Activated CD8-positive, alpha-beta T cell treated with anti-CD3 and anti-CD28 coated beads, Interleukin-2, amount 10 ng/mL, durations not matched to agents 7 days and 5 days (primary cell): Measurements from ENCODE around the gene PTGER2. TPM values are rescaled to one million over a fixed set of nuclear protein-coding genes. Genes with fewer than 3 reads are reported as not detected.

Source experiments
- ATAC-seq: fragments of 150-1000 bp; cut with Tn5 transposase; one replicate; pipeline ENCODE4 v1.10.0; 2021; ENCODE audit warnings: moderate library complexity
- CTCF ChIA-PET: fragments of 350-600 bp; sonication (Branson Sonifier 250); formaldehyde crosslinking; loops from one replicate; lab custom pipeline; 2021; ENCODE audit warnings: antibody characterized with exemption; lab: Charles Lee
- POLR2A ChIA-PET: fragments of 350-600 bp; sonication (Branson Sonifier 250); formaldehyde crosslinking; loops from one replicate; lab custom pipeline; 2021; ENCODE audit warnings: antibody characterized with exemption; lab: Charles Lee
- DNase-seq: peaks from one replicate; pipeline ENCODE4 v3.0.0-alpha.2; 2020
- H3K27ac Mint-ChIP-seq: one replicate; pipeline ENCODE4 v1.8.0; 2021; ENCODE audit warnings: mild to moderate bottlenecking, mixed read lengths
- H3K27me3 Mint-ChIP-seq: one replicate; pipeline ENCODE4 v1.8.0; 2021; ENCODE audit warnings: low read depth, mixed read lengths
- H3K36me3 Mint-ChIP-seq: one replicate; pipeline ENCODE4 v1.8.0; 2021; ENCODE audit warnings: low read depth, mixed read lengths
- H3K4me1 Mint-ChIP-seq: one replicate; pipeline ENCODE4 v1.8.0; 2021; ENCODE audit warnings: low read depth, mixed read lengths
- H3K4me3 Mint-ChIP-seq: one replicate; pipeline ENCODE4 v1.8.0; 2021; ENCODE audit warnings: mild to moderate bottlenecking, mixed read lengths
- H3K9me3 Mint-ChIP-seq: one replicate; pipeline ENCODE4 v1.8.0; 2022; ENCODE audit warnings: mixed read lengths; ENCODE audit not compliant: insufficient read depth
- total RNA-seq, 2 experiments: library from RNA; stranded (reverse); gene quantifications; one replicate each; pipeline ENCODE4 v1.2.3, GENCODE V29; 2021

PTGER2 gene
- total RNA-seq, 2 experiments from 2014 or later, result 116 to 119 TPM

DNA sequence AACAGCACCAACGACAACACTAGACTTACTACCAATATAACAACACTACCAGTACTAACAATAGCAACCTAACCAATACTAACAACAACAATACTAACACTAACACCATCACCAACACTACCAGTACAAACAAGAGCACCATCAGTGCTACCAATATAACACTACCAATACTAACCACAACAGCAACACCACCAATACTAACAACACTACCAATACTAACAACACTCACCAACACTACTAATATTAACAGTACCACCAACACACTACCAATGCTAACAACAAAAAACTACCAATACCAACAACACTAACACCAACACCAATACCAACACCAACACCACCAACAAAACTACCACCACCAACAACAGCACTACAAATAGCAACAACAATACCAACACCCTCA, 25.1 kb downstream of the PTGER2 start:
- no peak for DNase-seq
- H3K4me3 Mint-ChIP-seq, result no peak overlapping the region
- CTCF ChIA-PET, result no interaction called here
- H3K36me3 Mint-ChIP-seq, result peaks cover 19% of the 10 kb centered on the region
- no peak for ATAC-seq
- no peak overlapping the region for H3K27ac Mint-ChIP-seq
- POLR2A ChIA-PET, result no interaction called here
- peaks cover 13% of the 10 kb centered on the region for H3K9me3 Mint-ChIP-seq
- H3K4me1 Mint-ChIP-seq, result peaks cover 36% of the 10 kb centered on the region
- no peaks in the 10 kb centered on the region for H3K27me3 Mint-ChIP-seq

DNA sequence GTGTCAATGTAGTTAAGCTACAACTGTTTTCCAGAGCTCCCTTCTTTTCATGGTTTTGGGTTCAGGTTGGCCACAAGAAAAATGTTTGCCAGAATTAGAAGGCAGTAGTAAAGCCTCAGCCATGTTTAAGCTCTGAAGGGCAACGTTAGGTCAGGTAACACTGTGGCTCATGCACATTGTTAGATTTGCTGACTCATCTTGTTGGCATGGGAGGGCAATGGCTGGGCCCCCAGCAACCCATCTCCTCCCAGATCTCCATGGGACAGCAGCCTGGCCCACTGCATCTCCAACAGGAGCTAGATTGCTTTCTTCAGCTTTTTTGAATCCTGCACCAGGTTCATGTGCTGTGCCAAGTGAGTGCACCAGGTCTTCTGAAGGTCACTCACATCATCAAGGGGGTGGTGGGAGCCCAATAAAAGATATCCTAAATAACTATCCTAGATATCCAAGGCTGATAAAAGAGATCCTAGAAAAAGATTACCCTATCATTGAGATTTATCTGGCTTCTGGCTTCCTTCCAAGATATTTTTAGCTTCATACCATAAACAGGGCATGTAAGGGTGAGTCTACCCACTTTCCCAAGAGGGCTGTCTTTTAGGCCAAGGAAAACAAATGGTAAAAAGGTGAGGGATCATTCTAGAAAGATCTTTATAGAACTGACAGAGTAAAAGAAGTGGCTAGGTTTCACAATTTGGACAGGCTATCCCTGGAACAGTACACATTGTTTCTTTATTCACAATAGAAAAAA, 28.9 kb downstream of the PTGER2 start:
- POLR2A ChIA-PET, result no interaction called here
- ATAC-seq (no peak), DNase-seq (no peak)
- Mint-ChIP-seq H3K4me1 (peaks cover 21% of the 10 kb centered on the region), H3K27me3 (no peaks in the 10 kb centered on the region), H3K36me3 (peaks cover 26% of the 10 kb centered on the region), H3K27ac (no peak overlapping the region), H3K9me3 (peaks cover 26% of the 10 kb centered on the region), H3K4me3 (no peak overlapping the region)
- CTCF ChIA-PET, result interaction anchor here (0.6 to 1.3 kb wide), 3 partner anchors 9 to 90 kb away, joined by 3 to 4 read pairs (median 3); no protein-coding TSS in a partner anchor

DNA sequence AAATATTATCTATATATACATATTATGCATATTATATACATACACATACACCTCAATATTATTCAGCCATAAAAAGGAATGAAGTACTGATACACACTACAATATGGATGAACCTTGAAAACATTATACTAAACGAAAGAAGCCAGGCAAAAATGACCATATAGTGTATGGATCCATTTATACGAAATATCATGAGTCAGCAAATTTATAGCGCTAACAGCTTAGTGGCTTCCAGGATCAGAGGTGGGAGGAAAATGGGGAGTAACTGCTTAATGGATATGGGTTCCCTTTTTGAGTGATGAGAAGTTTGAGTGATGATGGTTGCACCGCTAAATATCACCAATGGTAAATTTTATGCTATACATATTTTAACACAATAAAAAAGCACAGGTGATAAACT, 32.7 kb downstream of the PTGER2 start:
- Mint-ChIP-seq H3K4me3 (no peak overlapping the region), H3K9me3 (peaks cover 35% of the 10 kb centered on the region), H3K4me1 (peaks cover 43% of the 10 kb centered on the region), H3K27me3 (no peaks in the 10 kb centered on the region), H3K27ac (no peak overlapping the region), H3K36me3 (peaks cover 52% of the 10 kb centered on the region)
- POLR2A ChIA-PET, result no interaction called here
- DNase-seq (no peak), ATAC-seq (no peak)
- CTCF ChIA-PET, result interaction anchor here (0.9 to 1.4 kb wide), 2 partner anchors 56 to 68 kb away, joined by 3 read pairs; no protein-coding TSS in a partner anchor

DNA sequence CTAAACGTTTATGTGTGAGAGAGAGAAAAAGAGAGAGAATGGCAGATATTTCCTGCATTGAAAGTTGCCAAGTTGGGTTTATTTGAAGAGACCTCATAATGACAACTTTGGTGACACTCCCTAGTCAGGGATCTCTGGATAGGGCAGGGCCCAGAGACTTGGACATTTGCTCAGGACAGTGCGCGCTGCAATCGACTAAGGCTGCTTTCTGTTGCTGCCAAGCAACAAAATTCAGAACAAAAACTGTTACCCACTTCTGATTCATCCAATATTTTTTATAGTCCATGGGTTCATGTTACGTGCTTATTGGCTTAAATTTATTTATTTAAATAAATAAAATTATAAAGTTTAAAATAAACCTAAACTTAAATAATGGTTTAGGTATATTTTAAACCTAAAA, 34.2 kb downstream of the PTGER2 start:
- ChIA-PET CTCF (no interaction called here), POLR2A (no interaction called here)
- Mint-ChIP-seq H3K4me1 (peaks cover 51% of the 10 kb centered on the region), H3K4me3 (no peak overlapping the region), H3K9me3 (peaks cover 28% of the 10 kb centered on the region), H3K36me3 (peaks cover 53% of the 10 kb centered on the region), H3K27ac (no peak overlapping the region), H3K27me3 (no peaks in the 10 kb centered on the region)
- no peak for ATAC-seq
- no peak for DNase-seq

DNA sequence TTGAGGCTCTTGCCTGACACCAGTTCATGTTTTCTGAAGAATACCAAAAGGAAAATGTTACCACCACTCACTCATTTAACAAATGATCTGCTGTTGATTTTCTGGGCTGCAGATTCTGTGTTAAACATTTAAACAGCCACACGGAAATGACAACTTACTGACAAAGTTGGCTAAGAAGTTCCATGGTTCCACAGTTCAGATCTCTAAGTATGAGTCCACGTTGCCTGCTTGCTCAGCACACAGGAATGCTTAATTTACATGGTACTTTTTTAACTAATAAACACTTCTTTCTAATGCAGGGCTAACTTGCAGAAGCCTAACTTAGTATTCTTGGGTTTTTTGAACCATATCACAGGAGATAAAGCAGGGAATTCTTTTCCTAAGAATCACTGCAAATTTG, 34.7 kb downstream of the PTGER2 start:
- peaks cover 49% of the 10 kb centered on the region for H3K36me3 Mint-ChIP-seq
- ChIA-PET POLR2A (no interaction called here), CTCF (interaction anchor here (1.3 kb wide), 1 partner anchor 34 kb away, joined by 3 read pairs; the partner anchor contains the start of gene PTGER2)
- no peak overlapping the region for H3K27ac Mint-ChIP-seq
- no peaks in the 10 kb centered on the region for H3K27me3 Mint-ChIP-seq
- H3K4me1 Mint-ChIP-seq, result peaks cover 54% of the 10 kb centered on the region
- H3K4me3 Mint-ChIP-seq, result no peak overlapping the region
- no peak for ATAC-seq
- H3K9me3 Mint-ChIP-seq, result peaks cover 23% of the 10 kb centered on the region
- DNase-seq, result no peak

GRCh38 chr14:52349731-52350130, 35.6 kb downstream of the PTGER2 start:
- CTCF ChIA-PET, result interaction anchor here (0.6 to 6.5 kb wide), 8 partner anchors 12 to 128 kb away, joined by 3 to 48 read pairs (median 4); partner anchors contain the start of gene PTGER2
- peaks cover 63% of the 10 kb centered on the region for H3K4me1 Mint-ChIP-seq
- peak overlapping the region; percentile 68 for H3K27ac Mint-ChIP-seq

DNA sequence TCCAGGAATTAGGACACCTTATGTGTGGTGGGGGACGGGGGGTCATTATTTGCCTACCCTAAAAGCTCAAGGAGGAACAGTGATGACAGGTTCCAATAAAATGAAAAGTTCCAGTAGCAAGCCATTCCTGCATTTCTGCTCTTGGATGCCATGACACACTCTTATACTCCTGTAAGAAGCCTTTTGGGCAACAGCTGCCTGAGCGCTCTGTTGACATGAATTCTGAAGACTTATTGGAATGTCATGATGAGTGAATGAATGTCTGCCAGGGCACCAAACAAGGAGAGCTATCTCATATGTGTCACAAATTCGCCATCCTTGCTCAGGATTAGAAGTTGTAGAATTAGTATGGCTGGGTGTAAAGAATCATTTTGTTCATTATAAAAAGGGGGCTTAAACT, 36.3 kb downstream of the PTGER2 start:
- CTCF ChIA-PET, result interaction anchor here (0.9 to 6.5 kb wide), 10 partner anchors 12 to 128 kb away, joined by 3 to 48 read pairs (median 4); no protein-coding TSS in a partner anchor
- H3K4me1 Mint-ChIP-seq, result peaks cover 70% of the 10 kb centered on the region
- peak overlapping the region; percentile 40 for H3K4me3 Mint-ChIP-seq
- no peaks in the 10 kb centered on the region for H3K27me3 Mint-ChIP-seq
- DNase-seq (no peak), ATAC-seq (no peak)
- POLR2A ChIA-PET, result interaction anchor here (1.1 to 5.3 kb wide), 5 partner anchors 25 to 62 kb away, joined by 3 to 120 read pairs (median 18); partner anchors contain the start of gene PTGER2
- peaks cover 19% of the 10 kb centered on the region for H3K9me3 Mint-ChIP-seq
- H3K36me3 Mint-ChIP-seq, result peaks cover 54% of the 10 kb centered on the region
- H3K27ac Mint-ChIP-seq, result peak overlapping the region; percentile 99

More at GRCh38 chr14:52349731-52350130, 35.6 kb downstream of the PTGER2 start:
- H3K4me3 Mint-ChIP-seq, result no peak overlapping the region
- H3K27me3 Mint-ChIP-seq, result no peaks in the 10 kb centered on the region
- H3K36me3 Mint-ChIP-seq, result peaks cover 52% of the 10 kb centered on the region
- no peak for DNase-seq
- peaks cover 20% of the 10 kb centered on the region for H3K9me3 Mint-ChIP-seq
- ATAC-seq, result no peak
- POLR2A ChIA-PET, result interaction anchor here (1.1 to 5.3 kb wide), 3 partner anchors 24 to 56 kb away, joined by 3 to 120 read pairs (median 34); partner anchors contain the start of gene PTGER2

GRCh38 chr14:52351233-52352060, 37.3 kb downstream of the PTGER2 start:
- peak overlapping the region; percentile 80 for H3K4me3 Mint-ChIP-seq
- H3K27me3 Mint-ChIP-seq, result no peaks in the 10 kb centered on the region
- peak overlapping the region; percentile 99 for H3K27ac Mint-ChIP-seq
- DNase-seq (peak; percentile 39), ATAC-seq (peak; percentile 76)
- CTCF ChIA-PET, result interaction anchor here (0.9 to 6.5 kb wide), 13 partner anchors 10 to 54 kb away, joined by 3 to 48 read pairs (median 5); no protein-coding TSS in a partner anchor
- H3K9me3 Mint-ChIP-seq, result peaks cover 13% of the 10 kb centered on the region
- peaks cover 78% of the 10 kb centered on the region for H3K4me1 Mint-ChIP-seq
- H3K36me3 Mint-ChIP-seq, result peaks cover 58% of the 10 kb centered on the region
- POLR2A ChIA-PET, result interaction anchor here (0.9 to 5.3 kb wide), 9 partner anchors 9 to 63 kb away, joined by 3 to 120 read pairs (median 8); partner anchors contain the start of gene PTGER2

GRCh38 chr14:52352061-52352491, 38.0 kb downstream of the PTGER2 start:
- CTCF ChIA-PET, result interaction anchor here (1.0 to 6.5 kb wide), 8 partner anchors 11 to 51 kb away, joined by 3 to 48 read pairs (median 8); no protein-coding TSS in a partner anchor
- Mint-ChIP-seq H3K4me3 (peak overlapping the region; percentile 80), H3K4me1 (peaks cover 78% of the 10 kb centered on the region), H3K27me3 (no peaks in the 10 kb centered on the region), H3K36me3 (peaks cover 54% of the 10 kb centered on the region), H3K27ac (peak overlapping the region; percentile 99), H3K9me3 (peaks cover 13% of the 10 kb centered on the region)
- DNase-seq, result peak; percentile 89
- POLR2A ChIA-PET, result interaction anchor here (0.9 to 5.3 kb wide), 9 partner anchors 9 to 64 kb away, joined by 3 to 120 read pairs (median 8); partner anchors contain the start of gene PTGER2
- ATAC-seq, result peak; percentile 92

- CTCF ChIA-PET, result interaction anchor here (1.0 to 6.5 kb wide), 7 partner anchors 25 to 62 kb away, joined by 3 to 48 read pairs (median 7); no protein-coding TSS in a partner anchor
- POLR2A ChIA-PET, result interaction anchor here (0.9 to 5.3 kb wide), 7 partner anchors 25 to 62 kb away, joined by 3 to 120 read pairs (median 10); partner anchors contain the start of gene PTGER2
- H3K27me3 Mint-ChIP-seq, result no peaks in the 10 kb centered on the region
Measured at GRCh38 chr14:52352569-52352968, 38.5 kb downstream of the PTGER2 start.

GRCh38 chr14:52354242-52354641, 40.1 kb downstream of the PTGER2 start:
- no peak for ATAC-seq
- DNase-seq, result no peak
- CTCF ChIA-PET, result interaction anchor here (0.6 to 6.5 kb wide), 6 partner anchors 9 to 53 kb away, joined by 3 to 48 read pairs (median 4); no protein-coding TSS in a partner anchor
- Mint-ChIP-seq H3K27me3 (no peaks in the 10 kb centered on the region), H3K9me3 (peaks cover 13% of the 10 kb centered on the region), H3K36me3 (peaks cover 47% of the 10 kb centered on the region), H3K4me3 (no peak overlapping the region), H3K27ac (peak overlapping the region; percentile 87), H3K4me1 (peaks cover 68% of the 10 kb centered on the region)
- POLR2A ChIA-PET, result interaction anchor here (0.6 to 5.3 kb wide), 3 partner anchors 10 to 49 kb away, joined by 3 to 120 read pairs (median 3); partner anchors contain the start of gene PTGER2

More at GRCh38 chr14:52352569-52352968, 38.5 kb downstream of the PTGER2 start:
- ATAC-seq (peak; percentile 54), DNase-seq (peak; percentile 53)
- Mint-ChIP-seq H3K36me3 (peaks cover 53% of the 10 kb centered on the region), H3K9me3 (peaks cover 13% of the 10 kb centered on the region), H3K27ac (peak overlapping the region; percentile 99), H3K4me3 (peak overlapping the region; percentile 80), H3K4me1 (peaks cover 78% of the 10 kb centered on the region)
